GM23338 (cell line): ENCODE results near the gene RTN4RL2. TPM values are rescaled to one million over a fixed set of nuclear protein-coding genes. Genes with fewer than 3 reads are reported as not detected.

Experiments
- ATAC-seq: fragments of 200-7000 bp; cut with Tn5 transposase; 3 replicates; pipeline ENCODE4 v1.9.1; 2020
- DNase-seq: peaks from one replicate; pipeline ENCODE4 v3.0.0-alpha.2; 2015; ENCODE audit warnings: low spot score
- H2AFZ ChIP-seq: fragments of 200-600 bp; sonication (generic); 2 replicates; pipeline ENCODE4 v1.8.0; 2016; ENCODE audit warnings: antibody characterized with exemption, mild to moderate bottlenecking, moderate library complexity
- H3F3A ChIP-seq: fragments of 200-600 bp; sonication (generic); replicated peaks from 2 replicates; pipeline ENCODE4 v1.8.0; 2017; ENCODE audit warnings: antibody characterized with exemption, mixed run types, low read depth
- H3K27ac ChIP-seq: fragments of 200-600 bp; sonication (generic); 2 replicates; pipeline ENCODE4 v1.6.1; 2016; ENCODE audit warnings: low read depth
- H3K27me3 ChIP-seq: fragments of 200-600 bp; sonication (generic); 2 replicates; pipeline ENCODE4 v1.8.0; 2016; ENCODE audit warnings: mild to moderate bottlenecking, mixed run types, moderate library complexity; ENCODE audit not compliant: insufficient read depth
- H3K36me3 ChIP-seq: fragments of 200-600 bp; sonication (generic); 2 replicates; pipeline ENCODE4 v1.8.0; 2016; ENCODE audit warnings: mild to moderate bottlenecking; ENCODE audit not compliant: insufficient read depth
- H3K4me1 ChIP-seq: fragments of 200-600 bp; sonication (generic); 2 replicates; pipeline ENCODE4 v1.8.0; 2016; ENCODE audit warnings: mild to moderate bottlenecking, moderate library complexity; ENCODE audit not compliant: insufficient read depth
- H3K4me2 ChIP-seq: fragments of 200-600 bp; sonication (generic); 2 replicates; pipeline ENCODE4 v1.7.1; 2017; ENCODE audit warnings: mixed run types
- H3K4me3 ChIP-seq: fragments of 200-600 bp; sonication (generic); 2 replicates; pipeline ENCODE4 v1.6.1; 2016; ENCODE audit warnings: mixed run types
- H3K79me2 ChIP-seq: fragments of 200-600 bp; sonication (generic); replicated peaks from 2 replicates; pipeline ENCODE4 v1.8.0; 2017; ENCODE audit warnings: mild to moderate bottlenecking; ENCODE audit not compliant: insufficient read depth
- H3K9me2 ChIP-seq: fragments of 200-600 bp; sonication (generic); 2 replicates; pipeline ENCODE4 v1.8.0; 2017; ENCODE audit not compliant: insufficient read depth
- H4K20me1 ChIP-seq: fragments of 200-600 bp; sonication (generic); replicated peaks from 2 replicates; pipeline ENCODE4 v1.8.0; 2017; ENCODE audit warnings: mild to moderate bottlenecking; ENCODE audit not compliant: insufficient read depth
- H3K27ac Mint-ChIP-seq: 2 replicates; pipeline ENCODE4 v1.8.0; 2020; ENCODE audit warnings: inconsistent platforms, mild to moderate bottlenecking, moderate library complexity, mixed read lengths
- H3K27me3 Mint-ChIP-seq: 3 replicates; pipeline ENCODE4 v1.8.0; 2022; ENCODE audit warnings: low read depth, mild to moderate bottlenecking, moderate library complexity, mixed read lengths, inconsistent platforms; ENCODE audit not compliant: insufficient read depth, poor library complexity
- H3K36me3 Mint-ChIP-seq: 3 replicates; pipeline ENCODE4 v1.8.0; 2021; ENCODE audit warnings: low read depth, mild to moderate bottlenecking, inconsistent platforms, moderate library complexity, mixed read lengths
- H3K4me1 Mint-ChIP-seq: 3 replicates; pipeline ENCODE4 v1.8.0; 2020; ENCODE audit warnings: mild to moderate bottlenecking, inconsistent platforms, mixed read lengths
- H3K4me3 Mint-ChIP-seq: 3 replicates; pipeline ENCODE4 v1.8.0; 2021; ENCODE audit warnings: moderate library complexity, mild to moderate bottlenecking, inconsistent platforms, mixed read lengths
- H3K9me3 Mint-ChIP-seq: 3 replicates; pipeline ENCODE4 v1.8.0; 2020; ENCODE audit warnings: moderate library complexity, mild to moderate bottlenecking, inconsistent platforms, mixed read lengths
- CREB1 ChIP-seq: fragments of 250-450 bp; sonication (Bioruptor Pico); IDR thresholded peaks from 2 replicates; pipeline ENCODE4 v1.5.0; 2020; ENCODE audit warnings: low read depth, mild to moderate bottlenecking, moderate library complexity
- EZH2 ChIP-seq: fragments of 200-600 bp; sonication (generic); IDR thresholded peaks from one replicate; pipeline ENCODE4 v1.8.0; 2017; ENCODE audit warnings: antibody characterized with exemption, mild to moderate bottlenecking, low read depth; ENCODE audit not compliant: unreplicated experiment
- EZH2phosphoT487 ChIP-seq: fragments of 200-600 bp; sonication (generic); IDR thresholded peaks from one replicate; pipeline ENCODE4 v1.8.1; 2018; ENCODE audit warnings: antibody characterized with exemption; ENCODE audit not compliant: unreplicated experiment
- JUNB ChIP-seq: IDR thresholded peaks from one replicate; pipeline ENCODE4 v1.6.1; 2016; ENCODE audit warnings: antibody characterized with exemption; ENCODE audit not compliant: unreplicated experiment
- NANOG ChIP-seq: IDR thresholded peaks from 2 replicates; pipeline ENCODE4 v1.6.1; 2016; ENCODE audit warnings: antibody characterized with exemption, borderline replicate concordance
- POLR2AphosphoS5 ChIP-seq: IDR thresholded peaks from 2 replicates; pipeline ENCODE4 v1.6.1; 2016; ENCODE audit warnings: antibody characterized with exemption, low read depth
- STAT1 ChIP-seq: IDR thresholded peaks from one replicate; pipeline ENCODE4 v1.6.1; 2016; ENCODE audit warnings: antibody characterized with exemption; ENCODE audit not compliant: unreplicated experiment
- ZNF114 ChIP-seq: fragments of 250-450 bp; sonication (Bioruptor Pico); IDR thresholded peaks from 2 replicates; pipeline ENCODE4 v1.5.0; 2020; ENCODE audit warnings: mild to moderate bottlenecking, moderate library complexity
- ZNF331 ChIP-seq: fragments of 250-450 bp; sonication (Bioruptor Pico); IDR thresholded peaks from 2 replicates; pipeline ENCODE4 v1.5.0; 2020; ENCODE audit warnings: low read depth, mild to moderate bottlenecking, moderate library complexity
- polyA plus RNA-seq: library from polyadenylated mRNA; unstranded; fragments of >200 nt; fragmentation: Nextera tagmentation; extraction: Ambion mirVana; gene quantifications from 2 replicates; pipeline ENCODE4 v1.2.1, GENCODE V29; 2016
- total RNA-seq: library from RNA; depleted of rRNA; stranded (reverse); fragments of >200 nt; shearing (Covaris generic); gene quantifications from 2 replicates; pipeline ENCODE4 v1.2.3, GENCODE V29; 2014
- TF ChIP-seq, protein P1 (sequence below), 2 experiments: fragments of 200-600 bp in 1 of 2; sonication (generic) in 1 of 2; conservative IDR thresholded peaks; 2 replicates each; pipeline versions ENCODE4 v1.5.1 to v1.6.1; 2016 to 2017; ENCODE audit warnings: antibody characterized with exemption in 2 of 2, low read depth in 2 of 2, mild to moderate bottlenecking in 2 of 2, moderate library complexity in 1 of 2
- TF ChIP-seq, protein P2 (sequence below): IDR thresholded peaks from 2 replicates; pipeline ENCODE4 v1.6.1; 2016; ENCODE audit warnings: antibody characterized with exemption
- TF ChIP-seq, protein P3 (sequence below): fragments of 250-450 bp; sonication (Bioruptor Pico); IDR thresholded peaks from 2 replicates; pipeline ENCODE4 v1.5.0; 2020; ENCODE audit warnings: mild to moderate bottlenecking, moderate library complexity
- TF ChIP-seq, protein P4 (sequence below): IDR thresholded peaks from one replicate; pipeline ENCODE4 v1.6.1; 2018; ENCODE audit warnings: antibody characterized with exemption; ENCODE audit not compliant: unreplicated experiment

Gene RTN4RL2
- total and polyA plus RNA-seq, 2 experiments from 2014 or later = 13.9 to 15.9 TPM

DNA sequence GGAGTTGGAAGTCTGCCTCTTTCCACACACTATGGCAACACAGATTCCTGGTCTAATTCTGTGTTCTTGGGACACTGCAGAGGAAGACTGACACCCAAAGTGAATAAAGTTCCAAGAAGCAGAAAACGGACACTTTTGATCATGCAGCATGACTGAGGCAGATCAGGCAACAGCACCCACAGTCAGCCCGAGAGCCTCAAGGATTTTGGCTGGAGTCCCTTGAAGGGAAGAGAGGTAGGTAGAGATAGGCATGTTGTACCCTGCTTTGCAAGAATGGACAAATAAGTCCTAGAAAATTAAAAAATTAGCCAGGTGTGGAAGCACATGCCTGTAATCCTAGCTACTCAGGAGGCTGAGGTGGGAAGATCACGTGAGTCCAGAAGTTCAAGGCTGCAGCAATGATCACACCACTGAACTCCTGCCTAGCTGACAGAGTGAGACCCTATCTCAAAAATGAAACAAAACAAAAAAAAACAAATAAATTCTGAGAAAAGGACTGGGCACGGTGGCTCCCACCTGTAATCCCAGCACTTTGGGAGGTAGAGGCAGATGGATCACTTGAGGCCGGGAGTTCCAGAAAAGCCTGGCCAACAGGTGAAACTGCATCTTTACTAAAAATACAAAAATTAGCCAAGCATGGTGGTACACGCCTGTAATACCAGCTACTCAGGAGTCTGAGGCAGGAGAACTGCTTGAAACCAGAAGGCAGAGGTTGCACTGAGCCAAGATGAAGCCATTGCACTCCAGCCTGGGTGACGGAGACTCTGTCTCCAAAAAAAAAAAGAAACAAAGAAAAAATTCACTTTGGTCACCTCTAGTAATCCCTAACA lies 48.2 kb downstream of the RTN4RL2 start:
- Histone ChIP-seq H3F3A (0 out of 2 replicates have a peak, but pooled peaks cover 9% of the 10 kb centered on the region), H2AFZ (no peak overlapping the region)
- peaks cover 1% of the 10 kb centered on the region for H3K27me3 Mint-ChIP-seq

More for the DNA sequence above, 48.2 kb downstream of the RTN4RL2 start:
- peak overlapping the region; percentile 48; the same call in 1 of the 2 replicates for H3K27ac Mint-ChIP-seq
- H3K79me2 ChIP-seq = peaks cover 55% of the 10 kb centered on the region
- peaks cover 21% of the 10 kb centered on the region for H3K4me1 Mint-ChIP-seq
- H3K4me3 Mint-ChIP-seq = no peak overlapping the region
- H3K4me1 ChIP-seq = peaks cover 10% of the 10 kb centered on the region
- H3K9me3 Mint-ChIP-seq = no peaks in the 10 kb centered on the region
- no peak overlapping the region for H3K4me3 ChIP-seq
- peaks cover 38% of the 10 kb centered on the region for H3K36me3 Mint-ChIP-seq
- no peak overlapping the region for H3K4me2 ChIP-seq
- H3K27ac ChIP-seq = no peak overlapping the region
- peaks cover 9% of the 10 kb centered on the region; the same call in 1 of the 2 replicates for H4K20me1 ChIP-seq
- no peaks in the 10 kb centered on the region for H3K36me3 ChIP-seq
- H3K9me2 ChIP-seq = no peaks in the 10 kb centered on the region
- ATAC-seq = no peak
- no peaks in the 10 kb centered on the region for H3K27me3 ChIP-seq
- no peak for DNase-seq
- TF ChIP-seq EZH2phosphoT487 (no peak), STAT1 (no peak), NANOG (no peak), ZNF331 (CRISPR knock-in tag) (no peak), POLR2AphosphoS5 (no peak), CREB1 (CRISPR knock-in tag) (no peak), JUNB (no peak), ZNF114 (no peak), EZH2 (no peak)
- TF ChIP-seq, protein P1, sequence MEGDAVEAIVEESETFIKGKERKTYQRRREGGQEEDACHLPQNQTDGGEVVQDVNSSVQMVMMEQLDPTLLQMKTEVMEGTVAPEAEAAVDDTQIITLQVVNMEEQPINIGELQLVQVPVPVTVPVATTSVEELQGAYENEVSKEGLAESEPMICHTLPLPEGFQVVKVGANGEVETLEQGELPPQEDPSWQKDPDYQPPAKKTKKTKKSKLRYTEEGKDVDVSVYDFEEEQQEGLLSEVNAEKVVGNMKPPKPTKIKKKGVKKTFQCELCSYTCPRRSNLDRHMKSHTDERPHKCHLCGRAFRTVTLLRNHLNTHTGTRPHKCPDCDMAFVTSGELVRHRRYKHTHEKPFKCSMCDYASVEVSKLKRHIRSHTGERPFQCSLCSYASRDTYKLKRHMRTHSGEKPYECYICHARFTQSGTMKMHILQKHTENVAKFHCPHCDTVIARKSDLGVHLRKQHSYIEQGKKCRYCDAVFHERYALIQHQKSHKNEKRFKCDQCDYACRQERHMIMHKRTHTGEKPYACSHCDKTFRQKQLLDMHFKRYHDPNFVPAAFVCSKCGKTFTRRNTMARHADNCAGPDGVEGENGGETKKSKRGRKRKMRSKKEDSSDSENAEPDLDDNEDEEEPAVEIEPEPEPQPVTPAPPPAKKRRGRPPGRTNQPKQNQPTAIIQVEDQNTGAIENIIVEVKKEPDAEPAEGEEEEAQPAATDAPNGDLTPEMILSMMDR (conservative IDR thresholded peaks at IDR 0.05; ENCODE audit: low read depth in 2 of 2) = no peak
- TF ChIP-seq, protein P2, sequence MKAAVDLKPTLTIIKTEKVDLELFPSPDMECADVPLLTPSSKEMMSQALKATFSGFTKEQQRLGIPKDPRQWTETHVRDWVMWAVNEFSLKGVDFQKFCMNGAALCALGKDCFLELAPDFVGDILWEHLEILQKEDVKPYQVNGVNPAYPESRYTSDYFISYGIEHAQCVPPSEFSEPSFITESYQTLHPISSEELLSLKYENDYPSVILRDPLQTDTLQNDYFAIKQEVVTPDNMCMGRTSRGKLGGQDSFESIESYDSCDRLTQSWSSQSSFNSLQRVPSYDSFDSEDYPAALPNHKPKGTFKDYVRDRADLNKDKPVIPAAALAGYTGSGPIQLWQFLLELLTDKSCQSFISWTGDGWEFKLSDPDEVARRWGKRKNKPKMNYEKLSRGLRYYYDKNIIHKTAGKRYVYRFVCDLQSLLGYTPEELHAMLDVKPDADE = no peak
- TF ChIP-seq, protein P3, sequence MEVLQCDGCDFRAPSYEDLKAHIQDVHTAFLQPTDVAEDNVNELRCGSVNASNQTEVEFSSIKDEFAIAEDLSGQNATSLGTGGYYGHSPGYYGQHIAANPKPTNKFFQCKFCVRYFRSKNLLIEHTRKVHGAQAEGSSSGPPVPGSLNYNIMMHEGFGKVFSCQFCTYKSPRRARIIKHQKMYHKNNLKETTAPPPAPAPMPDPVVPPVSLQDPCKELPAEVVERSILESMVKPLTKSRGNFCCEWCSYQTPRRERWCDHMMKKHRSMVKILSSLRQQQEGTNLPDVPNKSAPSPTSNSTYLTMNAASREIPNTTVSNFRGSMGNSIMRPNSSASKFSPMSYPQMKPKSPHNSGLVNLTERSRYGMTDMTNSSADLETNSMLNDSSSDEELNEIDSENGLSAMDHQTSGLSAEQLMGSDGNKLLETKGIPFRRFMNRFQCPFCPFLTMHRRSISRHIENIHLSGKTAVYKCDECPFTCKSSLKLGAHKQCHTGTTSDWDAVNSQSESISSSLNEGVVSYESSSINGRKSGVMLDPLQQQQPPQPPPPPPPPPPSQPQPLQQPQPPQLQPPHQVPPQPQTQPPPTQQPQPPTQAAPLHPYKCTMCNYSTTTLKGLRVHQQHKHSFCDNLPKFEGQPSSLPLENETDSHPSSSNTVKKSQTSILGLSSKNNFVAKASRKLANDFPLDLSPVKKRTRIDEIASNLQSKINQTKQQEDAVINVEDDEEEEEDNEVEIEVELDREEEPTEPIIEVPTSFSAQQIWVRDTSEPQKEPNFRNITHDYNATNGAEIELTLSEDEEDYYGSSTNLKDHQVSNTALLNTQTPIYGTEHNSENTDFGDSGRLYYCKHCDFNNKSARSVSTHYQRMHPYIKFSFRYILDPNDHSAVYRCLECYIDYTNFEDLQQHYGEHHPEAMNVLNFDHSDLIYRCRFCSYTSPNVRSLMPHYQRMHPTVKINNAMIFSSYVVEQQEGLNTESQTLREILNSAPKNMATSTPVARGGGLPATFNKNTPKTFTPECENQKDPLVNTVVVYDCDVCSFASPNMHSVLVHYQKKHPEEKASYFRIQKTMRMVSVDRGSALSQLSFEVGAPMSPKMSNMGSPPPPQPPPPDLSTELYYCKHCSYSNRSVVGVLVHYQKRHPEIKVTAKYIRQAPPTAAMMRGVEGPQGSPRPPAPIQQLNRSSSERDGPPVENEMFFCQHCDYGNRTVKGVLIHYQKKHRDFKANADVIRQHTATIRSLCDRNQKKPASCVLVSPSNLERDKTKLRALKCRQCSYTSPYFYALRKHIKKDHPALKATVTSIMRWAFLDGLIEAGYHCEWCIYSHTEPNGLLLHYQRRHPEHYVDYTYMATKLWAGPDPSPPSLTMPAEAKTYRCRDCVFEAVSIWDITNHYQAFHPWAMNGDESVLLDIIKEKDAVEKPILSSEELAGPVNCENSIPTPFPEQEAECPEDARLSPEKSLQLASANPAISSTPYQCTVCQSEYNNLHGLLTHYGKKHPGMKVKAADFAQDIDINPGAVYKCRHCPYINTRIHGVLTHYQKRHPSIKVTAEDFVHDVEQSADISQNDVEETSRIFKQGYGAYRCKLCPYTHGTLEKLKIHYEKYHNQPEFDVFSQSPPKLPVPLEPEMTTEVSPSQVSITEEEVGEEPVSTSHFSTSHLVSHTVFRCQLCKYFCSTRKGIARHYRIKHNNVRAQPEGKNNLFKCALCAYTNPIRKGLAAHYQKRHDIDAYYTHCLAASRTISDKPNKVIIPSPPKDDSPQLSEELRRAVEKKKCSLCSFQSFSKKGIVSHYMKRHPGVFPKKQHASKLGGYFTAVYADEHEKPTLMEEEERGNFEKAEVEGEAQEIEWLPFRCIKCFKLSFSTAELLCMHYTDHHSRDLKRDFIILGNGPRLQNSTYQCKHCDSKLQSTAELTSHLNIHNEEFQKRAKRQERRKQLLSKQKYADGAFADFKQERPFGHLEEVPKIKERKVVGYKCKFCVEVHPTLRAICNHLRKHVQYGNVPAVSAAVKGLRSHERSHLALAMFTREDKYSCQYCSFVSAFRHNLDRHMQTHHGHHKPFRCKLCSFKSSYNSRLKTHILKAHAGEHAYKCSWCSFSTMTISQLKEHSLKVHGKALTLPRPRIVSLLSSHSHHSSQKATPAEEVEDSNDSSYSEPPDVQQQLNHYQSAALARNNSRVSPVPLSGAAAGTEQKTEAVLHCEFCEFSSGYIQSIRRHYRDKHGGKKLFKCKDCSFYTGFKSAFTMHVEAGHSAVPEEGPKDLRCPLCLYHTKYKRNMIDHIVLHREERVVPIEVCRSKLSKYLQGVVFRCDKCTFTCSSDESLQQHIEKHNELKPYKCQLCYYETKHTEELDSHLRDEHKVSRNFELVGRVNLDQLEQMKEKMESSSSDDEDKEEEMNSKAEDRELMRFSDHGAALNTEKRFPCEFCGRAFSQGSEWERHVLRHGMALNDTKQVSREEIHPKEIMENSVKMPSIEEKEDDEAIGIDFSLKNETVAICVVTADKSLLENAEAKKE (CRISPR knock-in tag) = no peak
- TF ChIP-seq, protein P4, sequence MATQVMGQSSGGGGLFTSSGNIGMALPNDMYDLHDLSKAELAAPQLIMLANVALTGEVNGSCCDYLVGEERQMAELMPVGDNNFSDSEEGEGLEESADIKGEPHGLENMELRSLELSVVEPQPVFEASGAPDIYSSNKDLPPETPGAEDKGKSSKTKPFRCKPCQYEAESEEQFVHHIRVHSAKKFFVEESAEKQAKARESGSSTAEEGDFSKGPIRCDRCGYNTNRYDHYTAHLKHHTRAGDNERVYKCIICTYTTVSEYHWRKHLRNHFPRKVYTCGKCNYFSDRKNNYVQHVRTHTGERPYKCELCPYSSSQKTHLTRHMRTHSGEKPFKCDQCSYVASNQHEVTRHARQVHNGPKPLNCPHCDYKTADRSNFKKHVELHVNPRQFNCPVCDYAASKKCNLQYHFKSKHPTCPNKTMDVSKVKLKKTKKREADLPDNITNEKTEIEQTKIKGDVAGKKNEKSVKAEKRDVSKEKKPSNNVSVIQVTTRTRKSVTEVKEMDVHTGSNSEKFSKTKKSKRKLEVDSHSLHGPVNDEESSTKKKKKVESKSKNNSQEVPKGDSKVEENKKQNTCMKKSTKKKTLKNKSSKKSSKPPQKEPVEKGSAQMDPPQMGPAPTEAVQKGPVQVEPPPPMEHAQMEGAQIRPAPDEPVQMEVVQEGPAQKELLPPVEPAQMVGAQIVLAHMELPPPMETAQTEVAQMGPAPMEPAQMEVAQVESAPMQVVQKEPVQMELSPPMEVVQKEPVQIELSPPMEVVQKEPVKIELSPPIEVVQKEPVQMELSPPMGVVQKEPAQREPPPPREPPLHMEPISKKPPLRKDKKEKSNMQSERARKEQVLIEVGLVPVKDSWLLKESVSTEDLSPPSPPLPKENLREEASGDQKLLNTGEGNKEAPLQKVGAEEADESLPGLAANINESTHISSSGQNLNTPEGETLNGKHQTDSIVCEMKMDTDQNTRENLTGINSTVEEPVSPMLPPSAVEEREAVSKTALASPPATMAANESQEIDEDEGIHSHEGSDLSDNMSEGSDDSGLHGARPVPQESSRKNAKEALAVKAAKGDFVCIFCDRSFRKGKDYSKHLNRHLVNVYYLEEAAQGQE = no peak
